ENCODE measurements around the gene GGPS1. TPM values are rescaled to one million over a fixed set of nuclear protein-coding genes. Genes with fewer than 3 reads are reported as not detected.
A peak's percentile ranks its signal among the peaks of the same experiment; 100 is the strongest.

Gene GGPS1
- polyA plus RNA-seq, 1 donor from 2014 or later: 63.7 TPM

- peaks cover 2% of the 10 kb centered on the region for H3K36me3 Mint-ChIP-seq
- no peaks in the 10 kb centered on the region for H3K27me3 Mint-ChIP-seq
- peak overlapping the region in 1 of 3 donors; percentile 6 for H3K27ac Mint-ChIP-seq
- H3K4me1 Mint-ChIP-seq: peaks cover 42 to 54% (median 49%) of the 10 kb centered on the region in 3 donors
- H3K4me3 Mint-ChIP-seq: peak overlapping the region in 2 of 4 donors; percentile 2 to 9
- H3K9me3 Mint-ChIP-seq: no peaks in the 10 kb centered on the region
These were observed 11.2 kb upstream of the GGPS1 start for GRCh38 chr1:235317168-235317567.

- Mint-ChIP-seq H3K4me3 (peak overlapping the region in 2 of 4 donors; percentile 4 to 74), H3K4me1 (peaks cover 31 to 49% (median 44%) of the 10 kb centered on the region in 3 donors), H3K27ac (no peak overlapping the region), H3K36me3 (no peaks in the 10 kb centered on the region), H3K9me3 (no peaks in the 10 kb centered on the region), H3K27me3 (no peaks in the 10 kb centered on the region)
These were observed 9.1 kb upstream of the GGPS1 start for GRCh38 chr1:235319255-235319654.

- peak overlapping the region in 2 of 4 donors; percentile 26 to 69 for H3K4me3 Mint-ChIP-seq
- H3K9me3 Mint-ChIP-seq: no peaks in the 10 kb centered on the region
- peaks cover 38 to 47% (median 39%) of the 10 kb centered on the region in 3 donors for H3K4me1 Mint-ChIP-seq
- no peaks in the 10 kb centered on the region for H3K36me3 Mint-ChIP-seq
- no peaks in the 10 kb centered on the region for H3K27me3 Mint-ChIP-seq
- peak overlapping the region in 1 of 3 donors; percentile 49 for H3K27ac Mint-ChIP-seq
These were observed 7.7 kb upstream of the GGPS1 start for GRCh38 chr1:235320521-235321179.

GRCh38 chr1:235324296-235324695 is 4.1 kb upstream of the GGPS1 start:
- Mint-ChIP-seq H3K4me1 (peaks cover 26 to 39% (median 34%) of the 10 kb centered on the region in 3 donors), H3K9me3 (no peaks in the 10 kb centered on the region), H3K27me3 (no peaks in the 10 kb centered on the region), H3K4me3 (peak overlapping the region; percentile 43 to 100 (median 70)), H3K27ac (peak overlapping the region in 1 of 3 donors; percentile 84), H3K36me3 (peaks cover 2% of the 10 kb centered on the region)

- H3K4me3 Mint-ChIP-seq: peak overlapping the region; percentile 80 to 100 (median 98)
- H3K4me1 Mint-ChIP-seq: peaks cover 25 to 39% (median 34%) of the 10 kb centered on the region in 3 donors
- no peaks in the 10 kb centered on the region for H3K27me3 Mint-ChIP-seq
- peak overlapping the region in 1 of 3 donors; percentile 98 for H3K27ac Mint-ChIP-seq
- H3K36me3 Mint-ChIP-seq: peaks cover 2% of the 10 kb centered on the region
- H3K9me3 Mint-ChIP-seq: no peaks in the 10 kb centered on the region
These were observed 3.2 kb upstream of the GGPS1 start for GRCh38 chr1:235325139-235325538.

GRCh38 chr1:235325854-235326253 is 2.5 kb upstream of the GGPS1 start:
- no peaks in the 10 kb centered on the region for H3K27me3 Mint-ChIP-seq
- peaks cover 2% of the 10 kb centered on the region for H3K36me3 Mint-ChIP-seq
- peak overlapping the region in 2 of 3 donors; percentile 98 to 99 for H3K27ac Mint-ChIP-seq
- H3K4me1 Mint-ChIP-seq: peaks cover 24 to 39% (median 34%) of the 10 kb centered on the region in 3 donors
- H3K4me3 Mint-ChIP-seq: peak overlapping the region; percentile 98 to 100 (median 99)
- no peaks in the 10 kb centered on the region for H3K9me3 Mint-ChIP-seq

GRCh38 chr1:235326719-235327558 is 1.4 kb upstream of the GGPS1 start:
- H3K36me3 Mint-ChIP-seq: peaks cover 2% of the 10 kb centered on the region
- peak overlapping the region; percentile 98 to 100 (median 99) for H3K4me3 Mint-ChIP-seq
- peaks cover 29 to 41% (median 35%) of the 10 kb centered on the region in 3 donors for H3K4me1 Mint-ChIP-seq
- H3K27ac Mint-ChIP-seq: peak overlapping the region in 2 of 3 donors; percentile 98 to 99
- H3K9me3 Mint-ChIP-seq: no peaks in the 10 kb centered on the region
- no peaks in the 10 kb centered on the region for H3K27me3 Mint-ChIP-seq

- H3K36me3 Mint-ChIP-seq: peaks cover 2% of the 10 kb centered on the region
- peak within 1 kb of the TSS in 2 of 3 donors; percentile 98 to 99 for H3K27ac Mint-ChIP-seq
These were observed 655 bp upstream of the GGPS1 start, which contains the start of gene ARID4B for GRCh38 chr1:235327559-235328270. TSS of gene ARID4B (minus strand) at chr1:235328179. CDS start at chr1:235326919, 1,260 bp downstream.

GRCh38 chr1:235329139-235329902 is 951 bp downstream of the GGPS1 start:
- Mint-ChIP-seq H3K27me3 (no peaks in the 10 kb centered on the region), H3K9me3 (no peaks in the 10 kb centered on the region), H3K27ac (no peak overlapping the region), H3K36me3 (peaks cover 2% of the 10 kb centered on the region), H3K4me3 (no peak overlapping the region), H3K4me1 (peaks cover 30 to 43% (median 32%) of the 10 kb centered on the region in 3 donors)

More at GRCh38 chr1:235327559-235328270, 655 bp upstream of the GGPS1 start, which contains the start of gene ARID4B:
- Mint-ChIP-seq H3K9me3 (no peaks in the 10 kb centered on the region), H3K4me3 (peak within 1 kb of the TSS; percentile 98 to 100 (median 99)), H3K4me1 (peaks cover 26 to 41% (median 30%) of the 10 kb centered on the region in 3 donors), H3K27me3 (no peaks in the 10 kb centered on the region)

GRCh38 chr1:235330918-235331285 is 2.5 kb downstream of the GGPS1 start:
- Mint-ChIP-seq H3K27ac (no peak overlapping the region), H3K4me3 (no peak overlapping the region), H3K4me1 (peaks cover 22 to 40% (median 30%) of the 10 kb centered on the region in 3 donors), H3K36me3 (peaks cover 2% of the 10 kb centered on the region), H3K9me3 (no peaks in the 10 kb centered on the region), H3K27me3 (no peaks in the 10 kb centered on the region)

GRCh38 chr1:235331401-235331800 is 3.0 kb downstream of the GGPS1 start:
- peaks cover 19 to 37% (median 29%) of the 10 kb centered on the region in 3 donors for H3K4me1 Mint-ChIP-seq
- H3K27ac Mint-ChIP-seq: peak overlapping the region in 1 of 3 donors; percentile 28
- no peaks in the 10 kb centered on the region for H3K27me3 Mint-ChIP-seq
- H3K9me3 Mint-ChIP-seq: no peaks in the 10 kb centered on the region
- H3K4me3 Mint-ChIP-seq: no peak overlapping the region
- H3K36me3 Mint-ChIP-seq: peaks cover 2% of the 10 kb centered on the region

- H3K27ac Mint-ChIP-seq: peak overlapping the region in 1 of 3 donors; percentile 78
- H3K4me1 Mint-ChIP-seq: peaks cover 15 to 26% (median 15%) of the 10 kb centered on the region in 3 donors
These were observed 8.5 kb downstream of the GGPS1 start for GRCh38 chr1:235336903-235337302.

GRCh38 chr1:235339746-235340145 is 11.4 kb downstream of the GGPS1 start:
- Mint-ChIP-seq H3K4me3 (no peak overlapping the region), H3K36me3 (peaks cover 2% of the 10 kb centered on the region), H3K27me3 (no peaks in the 10 kb centered on the region), H3K9me3 (no peaks in the 10 kb centered on the region), H3K4me1 (peaks cover 7 to 11% (median 9%) of the 10 kb centered on the region in 3 donors), H3K27ac (peak overlapping the region in 1 of 3 donors; percentile 31)

More at GRCh38 chr1:235336903-235337302, 8.5 kb downstream of the GGPS1 start:
- peak overlapping the region in 1 of 4 donors; percentile 24 for H3K4me3 Mint-ChIP-seq
- no peaks in the 10 kb centered on the region for H3K36me3 Mint-ChIP-seq
- H3K9me3 Mint-ChIP-seq: no peaks in the 10 kb centered on the region
- H3K27me3 Mint-ChIP-seq: no peaks in the 10 kb centered on the region

- Mint-ChIP-seq H3K36me3 (peaks cover 4% of the 10 kb centered on the region), H3K4me1 (peaks cover 9 to 11% (median 11%) of the 10 kb centered on the region in 3 donors), H3K27me3 (no peaks in the 10 kb centered on the region), H3K9me3 (no peaks in the 10 kb centered on the region), H3K4me3 (no peak overlapping the region), H3K27ac (no peak overlapping the region)
These were observed 13.0 kb downstream of the GGPS1 start for GRCh38 chr1:235341334-235341733.

All from IgD-negative memory B cell (primary cell).